HepG2 (cell line): Measurements from ENCODE around the gene PLXNC1. TPM values are rescaled to one million over a fixed set of nuclear protein-coding genes. Genes with fewer than 3 reads are reported as not detected.
A peak's percentile ranks its signal among the peaks of the same experiment; 100 is the strongest.

Source experiments
- ATAC-seq: fragments of 200-7000 bp; cut with Tn5 transposase; 3 replicates; pipeline ENCODE4 v1.9.1; 2020; ENCODE audit warnings: mild to moderate bottlenecking, moderate library complexity
- BruUV-seq: library from RNA; stranded (reverse); fragments of 400-500 nt; replicated peaks from 2 replicates; lab custom pipeline; 2021; lab: Mats Ljungman, UMichigan
- CTCF ChIA-PET: fragments of 300-600 bp; formaldehyde crosslinking; extraction: SDS; loops from one replicate; lab custom pipeline; 2021; ENCODE audit warnings: low total read pairs, inconsistent platforms, low intra/inter-chr PET ratio; lab: Yijun Ruan, JAX
- POLR2A ChIA-PET: fragments of 350-600 bp; sonication (Branson Sonifier 250); formaldehyde crosslinking; loops from one replicate; lab custom pipeline; 2020; ENCODE audit warnings: antibody characterized with exemption, inconsistent platforms; lab: Yijun Ruan, JAX
- DNase-seq: peaks from one replicate; pipeline ENCODE4 v3.0.0-alpha.2; 2015; ENCODE audit warnings: low spot score
- FAIRE-seq: peaks from 3 replicates; lab custom pipeline; 2011; peaks lifted over from hg19 to GRCh38; lab: Jason Lieb, UNC
- H2AFZ ChIP-seq: one replicate; pipeline ENCODE4 v1.6.1; 2011; ENCODE audit warnings: low read length, inconsistent platforms
- H3K27ac ChIP-seq: fragments of 300-600 bp; 3 replicates; pipeline ENCODE4 v1.8.0; 2011; ENCODE audit warnings: mixed run types, mild to moderate bottlenecking, mixed read lengths, low read length, inconsistent platforms; ENCODE audit not compliant: insufficient read depth; ENCODE audit errors: extremely low read length
- H3K27me3 ChIP-seq, 2 experiments: fragments of 200-600 bp in 1 of 2; 2 replicates in 1 of 2; 3 replicates in 1 of 2; pipeline versions ENCODE4 v1.6.0 to v1.8.0; 2011; ENCODE audit warnings: low read length in 2 of 2, mild to moderate bottlenecking in 2 of 2, moderate library complexity in 2 of 2, inconsistent platforms in 1 of 2; ENCODE audit not compliant: insufficient read depth in 2 of 2, control insufficient read depth in 1 of 2
- H3K36me3 ChIP-seq, 2 experiments: fragments of 200-600 bp in 1 of 2; replicated peaks in 1 of 2; 2 replicates in 1 of 2; 3 replicates in 1 of 2; pipeline versions ENCODE4 v1.5.1 to v1.8.0; 2011; ENCODE audit warnings: low read length in 2 of 2, inconsistent platforms in 1 of 2; ENCODE audit not compliant: insufficient read depth in 2 of 2, control insufficient read depth in 1 of 2
- H3K4me1 ChIP-seq: 2 replicates; pipeline ENCODE4 v1.5.1; 2012; ENCODE audit warnings: low read length, inconsistent platforms; ENCODE audit not compliant: insufficient read depth
- H3K4me2 ChIP-seq: 2 replicates; pipeline ENCODE4 v1.6.0; 2011; ENCODE audit warnings: low read depth, low read length, inconsistent platforms
- H3K4me3 ChIP-seq, 3 experiments: fragments of 200-600 bp in 1 of 3; sonication (generic), shearing (Covaris generic) in 1 of 3; replicated peaks in 1 of 3; 2 replicates each; pipeline ENCODE4 v1.5.1; 2011 to 2016; ENCODE audit warnings: low read length in 3 of 3, inconsistent platforms in 2 of 3, low read depth in 2 of 3, mild to moderate bottlenecking in 2 of 3, control low read depth in 1 of 3, mixed read lengths in 1 of 3; ENCODE audit not compliant: insufficient read depth in 1 of 3
- H3K79me2 ChIP-seq: one replicate; pipeline ENCODE4 v1.6.1; 2011; ENCODE audit warnings: low read length, inconsistent platforms; ENCODE audit not compliant: insufficient read depth
- H3K9ac ChIP-seq: 2 replicates; pipeline ENCODE4 v1.6.0; 2011; ENCODE audit warnings: mild to moderate bottlenecking, low read depth, low read length, inconsistent platforms; ENCODE audit not compliant: insufficient read depth
- H3K9me3 ChIP-seq: 2 replicates; pipeline ENCODE4 v1.5.1; 2012; ENCODE audit warnings: mild to moderate bottlenecking, low read length
- H4K20me1 ChIP-seq: 2 replicates; pipeline ENCODE4 v1.6.0; 2011; ENCODE audit warnings: inconsistent platforms, mild to moderate bottlenecking, low read length, moderate library complexity; ENCODE audit not compliant: insufficient read depth
- BCL6 ChIP-seq: IDR thresholded peaks from 2 replicates; pipeline ENCODE4 v1.6.1; 2016; ENCODE audit warnings: missing genetic modification reagents, missing compliant biosample characterization
- HNF4A ChIP-seq: sonication (generic); formaldehyde crosslinking; IDR thresholded peaks from 2 replicates; pipeline ENCODE4 v1.4.0; 2020; ENCODE audit warnings: missing genetic modification reagents
- HNF4G ChIP-seq, 2 experiments: sonication (generic) in 1 of 2; formaldehyde crosslinking in 1 of 2; IDR thresholded peaks; 2 replicates each; pipeline versions ENCODE4 v1.4.0 to v1.6.1; 2011 to 2020; ENCODE audit warnings: borderline replicate concordance in 2 of 2, low read depth in 2 of 2, mild to moderate bottlenecking in 2 of 2, low read length in 1 of 2, missing genetic modification reagents in 1 of 2, moderate library complexity in 1 of 2
- KDM5A ChIP-seq: fragments of 200-600 bp; sonication (generic); IDR thresholded peaks from 2 replicates; pipeline ENCODE4 v1.7.0; 2018; ENCODE audit warnings: antibody characterized with exemption, mild to moderate bottlenecking, low read length, borderline replicate concordance
- NCOR1 ChIP-seq: fragments of 200-600 bp; sonication (generic); IDR thresholded peaks from 2 replicates; pipeline ENCODE4 v1.7.0; 2017; ENCODE audit warnings: antibody characterized with exemption, low read length, borderline replicate concordance
- PITX1 ChIP-seq: sonication (generic); formaldehyde crosslinking; IDR thresholded peaks from 2 replicates; pipeline ENCODE4 v1.5.1; 2020; ENCODE audit warnings: mild to moderate bottlenecking, missing genetic modification reagents
- SKI ChIP-seq: fragments of 450-650 bp; IDR thresholded peaks from one replicate; pipeline ENCODE4 v1.6.1; 2018; ENCODE audit warnings: mild to moderate bottlenecking; ENCODE audit not compliant: partially characterized antibody
- SOX5 ChIP-seq: IDR thresholded peaks from 2 replicates; pipeline ENCODE4 v1.6.1; 2016; ENCODE audit warnings: borderline replicate concordance
- ZKSCAN1 ChIP-seq: fragments of 150-350 bp; IDR thresholded peaks from 2 replicates; pipeline ENCODE4 v1.6.1; 2014; ENCODE audit warnings: low read length
- ZKSCAN5 ChIP-seq: sonication (generic); formaldehyde crosslinking; IDR thresholded peaks from 2 replicates; pipeline ENCODE4 v1.5.1; 2020; ENCODE audit warnings: mild to moderate bottlenecking, missing genetic modification reagents
- ZMYM2 ChIP-seq: sonication (generic); formaldehyde crosslinking; IDR thresholded peaks from 2 replicates; pipeline ENCODE4 v1.8.0; 2022; ENCODE audit warnings: mild to moderate bottlenecking, missing genetic modification reagents
- WGBS: methylation state at CpG from one replicate; pipeline ENCODE4 v1.1.6; 2017; ENCODE audit warnings: low lambda C conversion rate; 5-methylcytosine and 5-hydroxymethylcytosine counted together
- in situ Hi-C: cut with HindIII; loops from 2 replicates; pipeline ENCODE4 v1.10.0; 2017; ENCODE audit warnings: low pct_unique_long_range_greater_than_20kb; ENCODE audit not compliant: extremely low pct_ligation_motif_present
- intact Hi-C: fragments of 100-400 bp; cut with micrococcal nuclease; formaldehyde crosslinking; loops from one replicate; pipeline ENCODE4 v1.10.0; 2022; ENCODE audit not compliant: unreplicated experiment
- polyA plus RNA-seq, 8 experiments: library from polyadenylated mRNA; depleted of rRNA in 3 of 8; stranded (reverse) in 7 of 8; unstranded in 1 of 8; fragments of >200 nt; fragmentation: Illumina TruSeq in 4 of 8; extraction: Trizol in 4 of 8; gene quantifications; 2 replicates each; pipeline versions ENCODE4 v1.2.1 to v1.2.3, GENCODE V29; 2011 to 2016; ENCODE audit warnings: low read depth in 4 of 8, missing spikeins in 1 of 8, mixed read lengths in 1 of 8; ENCODE audit not compliant: insufficient read depth in 1 of 8
- total RNA-seq, 5 experiments: library from RNA; depleted of rRNA; stranded (reverse); fragments of >200 nt; fragmentation: Illumina TruSeq; extraction: Trizol; gene quantifications; 2 replicates each; pipeline ENCODE4 v1.2.3, GENCODE V29; 2016; ENCODE audit warnings: low read depth in 1 of 5
- TF ChIP-seq, protein P1 (sequence below), 2 experiments: sonication (generic) in 1 of 2; formaldehyde crosslinking in 1 of 2; IDR thresholded peaks; 2 replicates each; pipeline versions ENCODE4 v1.4.0 to v1.6.1; 2016 to 2020; ENCODE audit warnings: borderline replicate concordance in 1 of 2, low read depth in 1 of 2, mild to moderate bottlenecking in 1 of 2, missing genetic modification reagents in 1 of 2
- TF ChIP-seq, protein P2 (sequence below): sonication (generic); IDR thresholded peaks from 2 replicates; pipeline ENCODE4 v1.6.1; 2016; ENCODE audit warnings: low read depth, borderline replicate concordance
- TF ChIP-seq, protein P3 (sequence below): sonication (generic); formaldehyde crosslinking; IDR thresholded peaks from 2 replicates; pipeline ENCODE4 v1.4.0; 2020; ENCODE audit warnings: mild to moderate bottlenecking, missing genetic modification reagents
- TF ChIP-seq, protein P4 (sequence below): sonication (generic); formaldehyde crosslinking; IDR thresholded peaks from 2 replicates; pipeline ENCODE4 v1.4.0; 2020; ENCODE audit warnings: missing genetic modification reagents, mild to moderate bottlenecking, borderline replicate concordance

Gene PLXNC1
- total and polyA plus RNA-seq, 2 of the 13 experiments (the other 11 are each of a cell fraction or from before 2014, with no cell fraction given) = 6.6 to 11.2 TPM

DNA sequence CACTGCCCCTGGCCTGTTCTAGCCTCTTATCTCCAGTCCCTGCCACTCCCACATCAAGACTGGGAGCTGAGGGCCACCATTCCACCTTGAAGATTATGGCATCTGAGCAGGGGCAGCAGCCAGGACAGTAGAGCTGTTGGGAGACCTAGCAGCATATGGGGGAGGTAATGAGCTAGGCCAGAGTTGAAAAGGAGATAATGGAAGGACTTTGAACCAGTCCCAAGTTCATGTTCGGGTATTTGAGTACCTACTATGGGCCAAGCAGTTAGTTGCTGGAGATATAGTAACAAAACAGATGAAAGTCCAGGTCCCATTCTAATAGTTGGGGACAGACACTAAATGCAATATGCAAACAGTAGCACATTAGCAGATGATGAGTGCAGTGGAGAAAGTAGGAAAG, 151.5 kb downstream of the PLXNC1 start:
- H3K36me3 ChIP-seq = peaks cover 23 to 29% of the 10 kb centered on the region in 2 experiments
- DNase-seq = peak; percentile 46
- peak; percentile 76 for ATAC-seq
- POLR2A ChIA-PET = no interaction called here
- no peak overlapping the region for H3K9ac ChIP-seq
- no peak overlapping the region for H2AFZ ChIP-seq
- no peaks in the 10 kb centered on the region for H3K9me3 ChIP-seq
- intact Hi-C loops = loop anchor here (10.0 kb wide), 2 partner anchors 155 to 235 kb away; partner anchors contain the start of gene PLXNC1
- CTCF ChIA-PET = no interaction called here
- no peaks in the 10 kb centered on the region for H4K20me1 ChIP-seq
- peaks cover 30% of the 10 kb centered on the region for H3K4me1 ChIP-seq
- WGBS = 9% methylated on average over 1 of the region's 1 CpG
- no peaks in the 10 kb centered on the region for H3K79me2 ChIP-seq
- H3K4me3 ChIP-seq = no peak overlapping the region
- no peaks in the 10 kb centered on the region for H3K27me3 ChIP-seq
- peak; percentile 59 for FAIRE-seq
- BruUV-seq = no TSS peak
- no peak overlapping the region for H3K27ac ChIP-seq
- H3K4me2 ChIP-seq = no peak overlapping the region
- in situ Hi-C loops = no loop called here
- TF ChIP-seq ZMYM2 = 0 out of 2 replicates have a peak, but pooled peaks have one; percentile 44
- TF ChIP-seq, protein P1, sequence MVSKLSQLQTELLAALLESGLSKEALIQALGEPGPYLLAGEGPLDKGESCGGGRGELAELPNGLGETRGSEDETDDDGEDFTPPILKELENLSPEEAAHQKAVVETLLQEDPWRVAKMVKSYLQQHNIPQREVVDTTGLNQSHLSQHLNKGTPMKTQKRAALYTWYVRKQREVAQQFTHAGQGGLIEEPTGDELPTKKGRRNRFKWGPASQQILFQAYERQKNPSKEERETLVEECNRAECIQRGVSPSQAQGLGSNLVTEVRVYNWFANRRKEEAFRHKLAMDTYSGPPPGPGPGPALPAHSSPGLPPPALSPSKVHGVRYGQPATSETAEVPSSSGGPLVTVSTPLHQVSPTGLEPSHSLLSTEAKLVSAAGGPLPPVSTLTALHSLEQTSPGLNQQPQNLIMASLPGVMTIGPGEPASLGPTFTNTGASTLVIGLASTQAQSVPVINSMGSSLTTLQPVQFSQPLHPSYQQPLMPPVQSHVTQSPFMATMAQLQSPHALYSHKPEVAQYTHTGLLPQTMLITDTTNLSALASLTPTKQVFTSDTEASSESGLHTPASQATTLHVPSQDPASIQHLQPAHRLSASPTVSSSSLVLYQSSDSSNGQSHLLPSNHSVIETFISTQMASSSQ (IDR thresholded peaks at IDR 0.05; ENCODE audit: low read depth) = 0 out of 2 replicates have a peak, but pooled peaks have one; percentile 16
- TF ChIP-seq, protein P1 (CRISPR knock-in tag; IDR thresholded peaks at IDR 0.05; ENCODE audit: borderline replicate concordance) = no peak
- TF ChIP-seq, protein P2, sequence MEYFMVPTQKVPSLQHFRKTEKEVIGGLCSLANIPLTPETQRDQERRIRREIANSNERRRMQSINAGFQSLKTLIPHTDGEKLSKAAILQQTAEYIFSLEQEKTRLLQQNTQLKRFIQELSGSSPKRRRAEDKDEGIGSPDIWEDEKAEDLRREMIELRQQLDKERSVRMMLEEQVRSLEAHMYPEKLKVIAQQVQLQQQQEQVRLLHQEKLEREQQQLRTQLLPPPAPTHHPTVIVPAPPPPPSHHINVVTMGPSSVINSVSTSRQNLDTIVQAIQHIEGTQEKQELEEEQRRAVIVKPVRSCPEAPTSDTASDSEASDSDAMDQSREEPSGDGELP = no peak
- TF ChIP-seq BCL6 (CRISPR knock-in tag) = 0 out of 2 replicates have a peak, but pooled peaks have one; percentile 10
- no peak for TF ChIP-seq PITX1 (CRISPR knock-in tag)
- peak; percentile 68 for TF ChIP-seq SKI
- no peak for TF ChIP-seq KDM5A
- peak; percentile 54; the same call in 1 of the 2 replicates for TF ChIP-seq NCOR1
- TF ChIP-seq ZKSCAN5 (CRISPR knock-in tag) = peak; percentile 95
- TF ChIP-seq, protein P3, sequence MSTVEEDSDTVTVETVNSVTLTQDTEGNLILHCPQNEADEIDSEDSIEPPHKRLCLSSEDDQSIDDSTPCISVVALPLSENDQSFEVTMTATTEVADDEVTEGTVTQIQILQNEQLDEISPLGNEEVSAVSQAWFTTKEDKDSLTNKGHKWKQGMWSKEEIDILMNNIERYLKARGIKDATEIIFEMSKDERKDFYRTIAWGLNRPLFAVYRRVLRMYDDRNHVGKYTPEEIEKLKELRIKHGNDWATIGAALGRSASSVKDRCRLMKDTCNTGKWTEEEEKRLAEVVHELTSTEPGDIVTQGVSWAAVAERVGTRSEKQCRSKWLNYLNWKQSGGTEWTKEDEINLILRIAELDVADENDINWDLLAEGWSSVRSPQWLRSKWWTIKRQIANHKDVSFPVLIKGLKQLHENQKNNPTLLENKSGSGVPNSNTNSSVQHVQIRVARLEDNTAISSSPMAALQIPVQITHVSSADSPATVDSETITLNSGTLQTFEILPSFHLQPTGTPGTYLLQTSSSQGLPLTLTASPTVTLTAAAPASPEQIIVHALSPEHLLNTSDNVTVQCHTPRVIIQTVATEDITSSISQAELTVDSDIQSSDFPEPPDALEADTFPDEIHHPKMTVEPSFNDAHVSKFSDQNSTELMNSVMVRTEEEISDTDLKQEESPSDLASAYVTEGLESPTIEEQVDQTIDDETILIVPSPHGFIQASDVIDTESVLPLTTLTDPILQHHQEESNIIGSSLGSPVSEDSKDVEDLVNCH = no peak
- peak; percentile 98 for TF ChIP-seq ZKSCAN1
- TF ChIP-seq, protein P4, sequence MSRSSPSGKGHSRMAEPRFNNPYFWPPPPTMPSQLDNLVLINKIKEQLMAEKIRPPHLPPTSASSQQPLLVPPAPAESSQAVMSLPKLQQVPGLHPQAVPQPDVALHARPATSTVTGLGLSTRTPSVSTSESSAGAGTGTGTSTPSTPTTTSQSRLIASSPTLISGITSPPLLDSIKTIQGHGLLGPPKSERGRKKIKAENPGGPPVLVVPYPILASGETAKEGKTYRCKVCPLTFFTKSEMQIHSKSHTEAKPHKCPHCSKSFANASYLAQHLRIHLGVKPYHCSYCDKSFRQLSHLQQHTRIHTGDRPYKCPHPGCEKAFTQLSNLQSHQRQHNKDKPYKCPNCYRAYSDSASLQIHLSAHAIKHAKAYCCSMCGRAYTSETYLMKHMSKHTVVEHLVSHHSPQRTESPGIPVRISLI (CRISPR knock-in tag) = no peak
- TF ChIP-seq SOX5 (CRISPR knock-in tag) = 0 out of 2 replicates have a peak, but pooled peaks have one; percentile 13
- TF ChIP-seq HNF4G (IDR thresholded peaks at IDR 0.05; ENCODE audit: borderline replicate concordance, low read depth, low read length) = peak; percentile 62
- no peak for TF ChIP-seq HNF4G (CRISPR knock-in tag; IDR thresholded peaks at IDR 0.05; ENCODE audit: borderline replicate concordance, low read depth)
- peak; percentile 83 for TF ChIP-seq HNF4A (CRISPR knock-in tag)
